Lower lobe of right lung (tissue), 2 donors: ENCODE data around the gene NRIP1. TPM values are rescaled to one million over a fixed set of nuclear protein-coding genes. Genes with fewer than 3 reads are reported as not detected.

Experiments used
- ATAC-seq, 2 donors: fragments of 200-7000 bp; cut with Tn5 transposase; one replicate each; pipeline ENCODE4 v1.9.1; 2020 to 2022; ENCODE audit warnings: mild to moderate bottlenecking in 2 of 2, moderate library complexity in 2 of 2
- DNase-seq: peaks from one replicate; pipeline ENCODE4 v3.0.0-alpha.2; 2020
- H3K27ac ChIP-seq: fragments of 200-600 bp; one replicate; pipeline ENCODE4 v1.8.0; 2022
- H3K27me3 ChIP-seq: fragments of 200-600 bp; one replicate; pipeline ENCODE4 v1.8.0; 2022; ENCODE audit warnings: low read depth
- H3K36me3 ChIP-seq: fragments of 200-600 bp; one replicate; pipeline ENCODE4 v1.8.0; 2022; ENCODE audit warnings: mild to moderate bottlenecking
- H3K4me1 ChIP-seq: fragments of 200-600 bp; one replicate; pipeline ENCODE4 v1.8.0; 2022
- H3K4me3 ChIP-seq: fragments of 200-600 bp; one replicate; pipeline ENCODE4 v1.8.0; 2022; ENCODE audit warnings: mild to moderate bottlenecking
- H3K9me3 ChIP-seq: fragments of 200-600 bp; one replicate; pipeline ENCODE4 v1.8.0; 2022
- intact Hi-C: fragments of 100-400 bp; cut with DNase I; formaldehyde crosslinking; loops from one replicate; pipeline ENCODE4 v1.11.0; 2022
- total RNA-seq: library from RNA; stranded (reverse); fragmentation: NEBNext Ultra II Directional; extraction: Animal tissue kit (Norgen Biotek cat#: 25700); gene quantifications from one replicate; pipeline ENCODE4 v1.2.1, GENCODE V29; 2021
- TF ChIP-seq, protein P1 (sequence below): fragments of 200-600 bp; IDR thresholded peaks from one replicate; pipeline ENCODE4 v1.8.0; 2022; ENCODE audit warnings: antibody characterized with exemption, mild to moderate bottlenecking
- donor health status: DM: no; HTN: yes; CAD: no; lungs with severe emphysema.

The NRIP1 gene
- total RNA-seq, 1 donor from 2014 or later = 60.0 TPM

DNA sequence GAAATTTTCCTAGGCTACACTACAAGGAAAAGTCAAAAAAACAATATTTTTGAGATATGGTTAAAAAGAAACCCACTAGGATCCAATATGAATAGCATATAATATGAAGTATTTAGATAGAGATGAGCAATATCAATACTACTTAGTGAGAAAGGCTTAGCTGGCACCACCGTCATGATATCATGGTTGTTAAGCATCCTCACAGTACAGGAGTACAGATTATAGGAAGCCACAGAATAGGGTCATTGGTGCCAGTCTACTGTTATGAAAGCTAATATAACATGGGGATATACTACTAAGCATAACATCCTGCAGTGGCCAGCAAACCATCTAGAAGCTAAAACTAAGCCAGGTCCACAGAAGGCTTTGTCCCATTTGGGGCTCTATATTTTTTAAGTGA, 28.4 kb upstream of the NRIP1 start:
- intact Hi-C loops = no loop called here
- no peaks in the 10 kb centered on the region for H3K4me1 ChIP-seq
- no peak overlapping the region for H3K27ac ChIP-seq
- H3K27me3 ChIP-seq = no peaks in the 10 kb centered on the region
- no peak for ATAC-seq
- no peaks in the 10 kb centered on the region for H3K9me3 ChIP-seq
- TF ChIP-seq, protein P1, sequence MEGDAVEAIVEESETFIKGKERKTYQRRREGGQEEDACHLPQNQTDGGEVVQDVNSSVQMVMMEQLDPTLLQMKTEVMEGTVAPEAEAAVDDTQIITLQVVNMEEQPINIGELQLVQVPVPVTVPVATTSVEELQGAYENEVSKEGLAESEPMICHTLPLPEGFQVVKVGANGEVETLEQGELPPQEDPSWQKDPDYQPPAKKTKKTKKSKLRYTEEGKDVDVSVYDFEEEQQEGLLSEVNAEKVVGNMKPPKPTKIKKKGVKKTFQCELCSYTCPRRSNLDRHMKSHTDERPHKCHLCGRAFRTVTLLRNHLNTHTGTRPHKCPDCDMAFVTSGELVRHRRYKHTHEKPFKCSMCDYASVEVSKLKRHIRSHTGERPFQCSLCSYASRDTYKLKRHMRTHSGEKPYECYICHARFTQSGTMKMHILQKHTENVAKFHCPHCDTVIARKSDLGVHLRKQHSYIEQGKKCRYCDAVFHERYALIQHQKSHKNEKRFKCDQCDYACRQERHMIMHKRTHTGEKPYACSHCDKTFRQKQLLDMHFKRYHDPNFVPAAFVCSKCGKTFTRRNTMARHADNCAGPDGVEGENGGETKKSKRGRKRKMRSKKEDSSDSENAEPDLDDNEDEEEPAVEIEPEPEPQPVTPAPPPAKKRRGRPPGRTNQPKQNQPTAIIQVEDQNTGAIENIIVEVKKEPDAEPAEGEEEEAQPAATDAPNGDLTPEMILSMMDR = no peak
- no peak for DNase-seq
- no peak overlapping the region for H3K4me3 ChIP-seq
- H3K36me3 ChIP-seq = no peaks in the 10 kb centered on the region

DNA sequence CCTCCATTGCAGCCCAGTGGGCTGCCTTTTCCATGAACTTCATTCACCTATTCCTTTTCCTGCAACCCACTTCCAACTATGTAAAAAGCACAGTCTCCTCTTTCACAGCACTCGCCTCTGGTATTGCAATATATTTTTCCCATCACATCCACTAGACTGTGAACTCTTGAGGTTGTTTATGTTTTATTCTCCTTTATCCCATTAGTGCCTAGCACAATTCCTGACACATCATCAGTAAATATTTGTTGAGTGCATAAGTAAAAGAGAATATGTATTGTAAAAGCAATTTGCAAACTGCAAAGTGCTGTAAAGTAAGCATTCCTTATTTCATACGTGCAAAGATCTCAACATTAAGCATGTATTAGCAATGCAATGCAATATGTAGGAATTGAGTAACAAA, 27.9 kb upstream of the NRIP1 start:
- Histone ChIP-seq H3K36me3 (no peaks in the 10 kb centered on the region), H3K4me1 (no peaks in the 10 kb centered on the region), H3K27ac (no peak overlapping the region), H3K27me3 (no peaks in the 10 kb centered on the region), H3K4me3 (no peak overlapping the region), H3K9me3 (no peaks in the 10 kb centered on the region)
- TF ChIP-seq, protein P1 = no peak
- ATAC-seq (no peak), DNase-seq (no peak)
- intact Hi-C loops = no loop called here

DNA sequence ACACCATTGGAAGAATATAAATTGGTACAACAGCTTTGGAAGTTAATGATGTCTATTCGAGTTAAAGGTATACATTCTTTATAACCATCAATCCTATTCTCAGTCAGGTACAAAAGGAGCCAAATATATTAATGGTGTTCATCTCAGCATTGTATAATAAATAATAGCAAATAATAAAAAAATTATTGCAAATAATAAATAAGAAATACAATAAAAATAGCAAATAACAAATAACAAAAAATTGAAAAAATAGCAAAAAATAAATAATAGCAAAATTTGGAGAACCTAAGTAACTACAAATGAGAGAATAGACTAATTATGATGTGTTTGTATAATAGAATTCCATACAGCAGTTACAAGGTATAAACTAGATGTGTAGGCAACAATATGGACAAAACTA, 25.6 kb upstream of the NRIP1 start:
- TF ChIP-seq, protein P1 = no peak
- intact Hi-C loops = no loop called here
- Histone ChIP-seq H3K27ac (no peak overlapping the region), H3K4me1 (no peaks in the 10 kb centered on the region), H3K36me3 (no peaks in the 10 kb centered on the region), H3K27me3 (no peaks in the 10 kb centered on the region), H3K9me3 (no peaks in the 10 kb centered on the region), H3K4me3 (no peak overlapping the region)
- ATAC-seq (no peak), DNase-seq (no peak)

DNA sequence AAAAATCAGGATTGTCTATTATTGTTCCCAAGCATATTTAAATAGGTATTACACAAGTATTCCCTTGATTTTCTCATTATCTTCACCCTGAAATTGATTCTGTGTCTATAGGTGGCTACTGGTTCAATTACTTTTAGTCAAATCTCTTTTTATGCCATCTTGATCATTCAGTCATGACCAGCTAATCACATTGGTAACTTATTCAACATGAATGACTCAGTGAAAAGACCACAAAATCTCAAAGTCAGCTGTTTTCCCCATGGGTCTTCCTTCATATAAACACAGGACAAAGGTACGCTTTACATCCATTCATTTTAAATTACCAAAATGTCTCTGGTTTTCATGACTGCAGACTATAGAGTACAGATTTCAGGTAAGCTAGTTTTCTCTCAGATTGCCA, 23.7 kb upstream of the NRIP1 start:
- ATAC-seq = no peak
- intact Hi-C loops = no loop called here
- Histone ChIP-seq H3K4me1 (no peaks in the 10 kb centered on the region), H3K27me3 (no peaks in the 10 kb centered on the region), H3K27ac (no peak overlapping the region), H3K9me3 (no peaks in the 10 kb centered on the region), H3K4me3 (no peak overlapping the region), H3K36me3 (no peaks in the 10 kb centered on the region)
- no peak for DNase-seq
- TF ChIP-seq, protein P1 = no peak

DNA sequence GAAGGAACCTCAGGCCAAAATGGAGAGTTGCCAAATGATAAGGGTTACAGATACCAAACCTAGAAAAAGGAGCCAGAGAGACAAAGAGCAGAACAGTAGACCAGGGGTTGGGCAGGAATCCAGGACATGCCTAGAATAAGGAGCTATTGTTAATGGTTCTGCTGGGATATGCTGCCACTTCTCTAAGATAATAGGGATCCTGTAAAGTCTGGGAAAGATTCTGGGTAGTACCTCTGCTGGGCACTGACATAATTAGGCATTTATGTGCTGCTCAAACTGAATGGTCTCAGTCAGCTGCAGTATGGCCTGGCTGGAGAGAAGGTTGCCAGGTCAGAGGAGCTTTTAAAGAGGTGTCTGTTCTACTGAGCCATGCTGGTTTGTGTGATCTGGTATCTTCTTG, 19.9 kb upstream of the NRIP1 start:
- H3K27ac ChIP-seq = no peak overlapping the region
- intact Hi-C loops = no loop called here
- H3K4me1 ChIP-seq = no peaks in the 10 kb centered on the region
- TF ChIP-seq, protein P1 = no peak
- ATAC-seq (no peak), DNase-seq (no peak)
- H3K27me3 ChIP-seq = no peaks in the 10 kb centered on the region
- no peaks in the 10 kb centered on the region for H3K9me3 ChIP-seq
- no peaks in the 10 kb centered on the region for H3K36me3 ChIP-seq
- no peak overlapping the region for H3K4me3 ChIP-seq

DNA sequence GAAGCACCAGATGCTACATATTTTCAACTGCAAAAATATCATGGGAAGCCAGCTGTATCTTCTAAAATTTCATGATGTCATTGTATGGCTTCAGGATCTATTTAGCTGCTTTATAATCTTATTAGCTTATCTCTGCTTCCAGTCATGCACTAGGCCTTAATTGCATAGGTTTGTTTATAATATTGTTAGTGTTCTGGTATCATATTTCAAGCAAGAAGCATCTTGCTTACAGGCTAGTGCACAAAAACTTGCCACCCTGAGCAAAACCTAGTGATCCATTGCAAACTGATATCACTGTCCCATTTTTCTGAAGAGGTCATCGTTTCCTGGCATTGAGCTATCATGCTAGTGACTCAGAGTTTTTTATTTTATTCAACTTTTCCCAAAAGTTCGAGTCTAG, 15.7 kb upstream of the NRIP1 start:
- Histone ChIP-seq H3K27ac (no peak overlapping the region), H3K9me3 (no peaks in the 10 kb centered on the region), H3K27me3 (no peaks in the 10 kb centered on the region), H3K36me3 (no peaks in the 10 kb centered on the region), H3K4me1 (no peaks in the 10 kb centered on the region), H3K4me3 (no peak overlapping the region)
- DNase-seq (no peak), ATAC-seq (no peak)
- TF ChIP-seq, protein P1 = no peak
- intact Hi-C loops = no loop called here
